Activated CD4-positive, alpha-beta T cell treated with anti-CD3 and anti-CD28 coated beads, Interleukin-2, Interleukin-4, amounts not matched to agents 100 ng/mL and 50 ng/mL, durations not matched to agents 16 hours and 8 hours (primary cell): ENCODE measurements around the gene SERPINB8.

Experiments
- DNase-seq: peaks from one replicate; pipeline ENCODE4 v3.0.0-alpha.2; 2020; ENCODE audit warnings: low spot score

The SERPINB8 gene

GRCh38 chr18:63964908-63965307 is 5.0 kb upstream of the SERPINB8 start:
- DNase-seq: no peak

GRCh38 chr18:63965716-63966330 is 4.1 kb upstream of the SERPINB8 start:
- no peak for DNase-seq

- DNase-seq: no peak
Measured at GRCh38 chr18:63970809-63971205, 926 bp downstream of the SERPINB8 start.

- DNase-seq: no peak
Measured at GRCh38 chr18:63971320-63972001, 1.6 kb downstream of the SERPINB8 start.

GRCh38 chr18:63972002-63972376 is 2.1 kb downstream of the SERPINB8 start:
- no peak for DNase-seq

GRCh38 chr18:63974991-63975390 is 5.1 kb downstream of the SERPINB8 start:
- no peak for DNase-seq

GRCh38 chr18:63975628-63976027 is 5.7 kb downstream of the SERPINB8 start:
- no peak for DNase-seq

GRCh38 chr18:63977040-63977439 is 7.2 kb downstream of the SERPINB8 start:
- no peak for DNase-seq

- DNase-seq: peak; percentile 57
Measured at GRCh38 chr18:63979409-63979920, 9.6 kb downstream of the SERPINB8 start.

GRCh38 chr18:63980027-63980426 is 10.1 kb downstream of the SERPINB8 start:
- no peak for DNase-seq

GRCh38 chr18:63980896-63981460 is 11.1 kb downstream of the SERPINB8 start:
- no peak for DNase-seq

- DNase-seq: no peak
Measured at GRCh38 chr18:63981719-63982118, 11.8 kb downstream of the SERPINB8 start.

- DNase-seq: no peak
Measured at GRCh38 chr18:63982361-63982760, 12.5 kb downstream of the SERPINB8 start.

GRCh38 chr18:63986885-63987284 is 17.0 kb downstream of the SERPINB8 start:
- no peak for DNase-seq

GRCh38 chr18:63987743-63988142 is 17.9 kb downstream of the SERPINB8 start:
- no peak for DNase-seq

- no peak for DNase-seq
Measured at GRCh38 chr18:63992751-63993150, 22.9 kb downstream of the SERPINB8 start.

GRCh38 chr18:63994783-63995399 is 25.0 kb downstream of the SERPINB8 start:
- peak; percentile 42 for DNase-seq

- no peak for DNase-seq
Measured at GRCh38 chr18:63997041-63997440, 27.2 kb downstream of the SERPINB8 start.

GRCh38 chr18:63997606-63998005 is 27.7 kb downstream of the SERPINB8 start:
- DNase-seq: no peak

- no peak for DNase-seq
Measured at GRCh38 chr18:63999871-64000270, 30.0 kb downstream of the SERPINB8 start.

GRCh38 chr18:64002581-64002980 is 32.7 kb downstream of the SERPINB8 start:
- DNase-seq: no peak

- no peak for DNase-seq
Measured at GRCh38 chr18:64009305-64009704, 39.4 kb downstream of the SERPINB8 start.

- no peak for DNase-seq
Measured at GRCh38 chr18:64011513-64011912, 41.6 kb downstream of the SERPINB8 start.
